ENCODE measurements around the gene ERC1.

The ERC1 gene

GRCh38 chr12:1539135-1539534 is 548.1 kb downstream of the ERC1 start:
- DNase-seq (ENCODE audit: low read depth) = no peak

- DNase-seq (ENCODE audit: low read depth) = no peak
Measured at GRCh38 chr12:1540690-1541089, 549.7 kb downstream of the ERC1 start.

GRCh38 chr12:1542599-1542998 is 551.6 kb downstream of the ERC1 start:
- DNase-seq (ENCODE audit: low read depth) = no peak

- DNase-seq (ENCODE audit: low read depth) = peak; percentile 51
Measured at GRCh38 chr12:1544996-1545700, 554.1 kb downstream of the ERC1 start.
